Embryonic facial prominence (tissue), 1 donor: Measurements from ENCODE around the gene AGAP1.

Experiments used
- DNase-seq: peaks from one replicate; pipeline ENCODE4 v3.0.0-alpha.2; 2016; ENCODE audit errors: extremely low spot score

AGAP1 gene

GRCh38 chr2:235963853-235964577, 470.2 kb downstream of the AGAP1 start:
- DNase-seq, result no peak

DNA sequence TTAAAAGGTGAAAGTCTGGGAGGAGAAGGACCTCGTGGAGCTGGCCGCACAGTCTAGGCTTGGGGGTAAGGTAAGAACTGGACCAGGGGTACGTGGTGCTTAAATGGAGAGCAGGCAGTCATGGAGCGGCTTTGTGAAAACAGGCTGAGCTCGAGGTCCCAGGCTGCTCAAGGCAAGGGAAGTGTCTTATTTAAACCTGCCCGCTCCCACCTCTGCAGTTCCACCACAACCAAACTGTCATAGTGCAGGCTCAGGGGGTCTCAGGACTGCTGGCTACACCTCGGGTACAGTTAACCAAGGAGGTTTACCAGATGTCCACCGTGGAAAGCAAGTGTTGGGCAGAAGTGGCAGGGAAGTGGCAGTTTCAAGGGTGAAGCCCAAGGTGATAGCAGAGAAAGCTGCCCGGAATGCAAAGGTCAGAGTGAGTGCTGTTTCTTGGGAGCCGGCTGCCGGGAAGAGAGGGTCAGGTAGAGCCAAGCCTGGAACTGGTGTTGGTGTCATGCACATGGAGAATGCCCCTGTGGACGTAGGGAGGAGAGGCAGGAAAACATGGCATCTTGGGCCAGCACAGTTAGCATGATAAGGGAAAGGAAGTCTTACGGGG, 471.0 kb downstream of the AGAP1 start:
- DNase-seq, result no peak

DNA sequence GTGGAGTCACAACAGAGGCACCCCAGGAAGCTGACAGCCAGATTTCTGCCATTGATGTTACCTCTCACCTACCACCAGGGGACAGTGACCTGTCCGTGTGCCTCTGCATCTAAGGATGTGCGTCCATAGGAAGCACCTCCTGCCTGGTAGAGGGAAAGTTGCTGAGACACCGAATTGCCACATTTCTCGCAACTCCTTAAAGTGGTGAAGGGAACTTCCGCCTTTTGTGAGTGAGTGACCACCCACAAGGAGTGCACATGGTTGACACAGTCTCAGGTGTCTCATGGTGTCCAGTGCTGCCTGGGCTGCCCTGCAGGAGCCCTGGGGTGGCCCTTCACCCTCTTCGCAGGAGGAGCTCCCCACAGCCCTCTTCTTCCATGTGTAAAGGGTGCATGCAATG, 472.6 kb downstream of the AGAP1 start:
- DNase-seq, result no peak

GRCh38 chr2:235966932-235967757, 473.3 kb downstream of the AGAP1 start:
- no peak for DNase-seq

DNA sequence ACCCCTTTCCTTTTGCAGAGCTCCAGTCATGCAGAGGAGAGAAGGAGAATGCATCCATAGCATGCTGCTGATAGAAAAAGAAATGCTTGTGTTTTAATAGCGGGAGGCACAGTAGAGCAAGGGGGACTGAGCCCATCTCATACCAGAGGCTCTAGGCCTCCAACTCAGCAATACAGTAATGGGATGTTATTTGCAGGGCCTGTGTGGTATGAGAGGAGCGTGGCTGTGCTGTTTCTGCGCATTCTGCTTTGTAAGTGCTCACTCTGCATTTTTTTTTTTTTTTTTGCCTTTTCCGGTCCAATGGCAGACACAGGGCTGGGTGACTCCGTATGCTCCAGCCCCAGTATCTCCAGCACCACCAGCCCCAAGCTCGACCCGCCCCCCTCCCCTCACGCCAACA, 474.3 kb downstream of the AGAP1 start:
- DNase-seq, result no peak

- DNase-seq, result no peak
Measured at GRCh38 chr2:235968616-235969324, 474.9 kb downstream of the AGAP1 start.

GRCh38 chr2:235970204-235971040, 476.6 kb downstream of the AGAP1 start:
- DNase-seq, result no peak

DNA sequence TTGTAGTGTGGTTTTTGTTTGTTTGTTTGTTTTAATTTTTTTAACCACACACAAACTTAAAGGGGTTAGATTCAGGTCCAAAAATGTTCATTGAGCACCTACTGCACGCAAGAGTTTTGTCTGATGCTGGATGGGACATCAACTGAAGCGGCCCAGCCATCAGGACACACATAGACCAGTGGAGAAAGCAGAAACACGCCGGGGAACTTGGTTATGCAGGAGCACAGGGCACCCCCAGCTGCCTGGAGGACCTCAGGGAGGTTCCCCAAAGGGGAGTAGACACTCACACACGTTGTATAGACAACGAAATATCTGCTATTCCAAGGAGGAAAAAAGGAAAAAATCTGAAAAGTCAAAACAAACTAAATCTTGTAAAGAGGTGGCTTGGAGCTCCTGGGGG, 482.7 kb downstream of the AGAP1 start:
- no peak for DNase-seq

DNA sequence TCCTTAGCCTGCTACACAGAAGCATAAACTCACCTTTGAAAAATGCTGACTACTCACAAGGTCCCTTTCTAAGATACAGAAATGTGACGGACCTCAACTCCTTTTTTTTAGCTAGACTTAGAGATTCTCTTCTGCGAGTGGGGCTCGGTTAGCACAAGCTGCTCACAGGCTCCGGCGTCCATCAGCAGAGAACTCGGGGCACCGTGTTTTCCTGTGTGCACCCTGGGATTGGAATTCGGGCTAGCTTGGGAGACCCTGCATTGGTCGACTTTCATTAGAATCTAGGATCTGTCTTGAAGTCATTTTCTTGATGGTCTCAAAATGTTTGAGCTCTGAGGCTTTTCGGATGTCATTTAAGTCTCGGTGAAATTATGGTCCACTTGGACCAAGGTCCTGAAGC, 483.1 kb downstream of the AGAP1 start:
- DNase-seq, result no peak

GRCh38 chr2:235977445-235977844, 483.6 kb downstream of the AGAP1 start:
- DNase-seq, result no peak

GRCh38 chr2:235978022-235978421, 484.2 kb downstream of the AGAP1 start:
- no peak for DNase-seq

- no peak for DNase-seq
Measured at GRCh38 chr2:235979037-235979436, 485.2 kb downstream of the AGAP1 start.

GRCh38 chr2:235979753-235980435, 486.1 kb downstream of the AGAP1 start:
- DNase-seq, result no peak

DNA sequence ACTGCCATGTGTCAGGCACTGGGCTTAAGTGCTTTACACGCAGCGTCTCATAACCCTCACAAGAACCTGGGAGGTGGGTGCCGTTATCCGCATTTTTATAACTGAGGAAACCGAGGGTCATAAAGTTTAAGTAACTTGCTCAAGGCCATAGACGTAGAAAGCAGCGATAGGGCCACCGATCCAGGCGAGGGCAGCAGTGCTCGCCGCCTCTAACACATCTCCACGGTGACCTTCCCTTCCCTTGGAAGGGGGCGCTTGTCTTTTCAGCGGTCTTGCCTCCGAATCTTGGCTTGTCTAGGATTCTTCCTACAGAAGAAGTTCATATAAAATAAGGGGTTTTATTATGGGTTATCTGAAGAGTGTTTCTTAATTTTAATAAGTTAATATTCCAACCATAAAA, 487.8 kb downstream of the AGAP1 start:
- DNase-seq, result no peak

- DNase-seq, result no peak
Measured at GRCh38 chr2:235983016-235983415, 489.2 kb downstream of the AGAP1 start.

DNA sequence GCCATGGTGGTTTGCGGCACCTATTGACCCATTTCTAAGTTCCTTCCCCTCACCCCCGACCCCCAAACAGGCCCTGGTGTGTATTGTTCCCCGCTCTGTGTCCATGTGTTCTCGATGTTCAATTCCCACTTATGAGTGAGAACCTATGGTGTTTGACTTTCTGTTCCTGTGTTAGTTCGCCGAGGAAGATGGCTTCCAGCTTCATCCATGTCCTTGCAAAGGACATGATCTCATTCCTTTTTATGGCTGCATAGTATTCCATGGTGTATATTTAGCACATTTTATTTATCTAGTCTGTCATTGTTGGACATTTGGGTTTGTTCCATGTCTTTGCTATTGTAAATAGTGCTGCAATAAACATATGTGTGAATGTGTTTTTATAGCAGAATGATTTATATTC, 490.7 kb downstream of the AGAP1 start:
- no peak for DNase-seq

DNA sequence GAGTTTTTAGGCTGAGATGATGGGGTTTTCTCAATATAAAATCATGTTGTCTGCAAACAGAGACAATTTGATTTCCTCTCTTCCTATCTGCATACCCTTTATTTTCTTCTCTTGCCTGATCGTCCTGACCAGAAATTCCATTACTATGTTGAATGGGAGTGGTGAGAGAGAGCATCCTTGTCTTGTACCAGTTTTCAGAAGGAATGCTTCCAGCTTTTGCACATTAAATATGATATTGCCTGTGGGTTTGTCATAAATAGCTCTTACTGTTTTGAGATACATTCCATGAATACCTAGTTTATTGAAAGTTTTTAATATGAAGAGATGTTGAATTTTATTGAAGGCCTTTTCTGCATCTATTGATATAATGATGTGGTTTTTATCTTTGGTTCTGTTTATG, 492.5 kb downstream of the AGAP1 start:
- DNase-seq, result no peak

DNA sequence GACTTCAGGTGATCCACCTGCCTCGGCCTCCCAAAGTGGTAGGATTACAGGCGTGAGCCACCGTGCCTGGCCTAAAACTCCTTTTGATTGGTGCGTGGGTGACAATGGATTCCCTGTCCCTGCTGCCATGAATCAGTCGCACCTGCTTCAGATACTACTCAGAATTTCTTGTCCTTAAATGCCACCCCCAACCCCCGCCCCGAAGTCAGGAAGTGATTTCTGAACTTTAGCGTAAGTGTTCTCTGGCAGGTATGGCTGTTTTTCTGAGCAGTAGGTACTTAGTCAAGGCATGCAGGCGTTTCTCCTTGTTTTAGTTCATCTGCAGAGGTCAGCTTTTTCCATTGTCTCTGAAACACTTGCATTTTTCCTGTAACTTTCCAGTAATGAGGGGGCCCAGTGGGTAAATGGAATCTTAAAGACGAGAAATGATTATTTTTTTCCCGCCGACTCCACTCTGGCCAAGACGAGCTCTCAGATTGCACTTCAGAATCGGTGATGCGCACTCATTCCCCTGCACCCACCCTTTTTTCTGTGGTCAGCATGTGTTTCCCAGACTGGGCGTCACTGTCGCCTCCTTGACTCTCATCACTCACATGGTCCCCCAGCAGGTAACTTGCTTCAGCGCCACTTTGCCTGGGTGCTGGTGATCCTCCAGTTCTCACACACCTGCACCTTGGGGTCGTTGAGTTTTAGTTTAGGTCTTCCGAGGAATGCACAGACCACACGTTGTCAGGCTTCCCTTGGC, 494.6 kb downstream of the AGAP1 start:
- DNase-seq, result no peak

DNA sequence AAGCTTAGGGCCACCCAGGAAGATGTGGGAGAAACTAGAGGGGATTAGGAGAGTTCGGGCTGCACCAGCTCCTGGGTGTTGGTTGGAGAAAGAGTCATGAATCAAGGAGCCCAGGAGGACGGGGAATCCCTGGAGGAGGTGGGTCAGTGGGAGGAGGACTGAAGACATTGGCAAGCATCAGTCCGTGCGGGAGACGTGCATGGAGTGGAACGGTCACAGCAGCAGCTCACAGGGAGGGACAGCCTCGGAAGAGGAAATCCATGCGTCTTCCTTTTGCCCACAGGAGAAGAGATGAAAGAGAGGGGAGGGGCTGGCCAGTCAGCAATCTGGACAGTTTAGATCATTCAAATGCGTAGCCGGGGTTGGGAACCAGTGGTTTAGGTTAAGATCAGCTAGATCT, 495.7 kb downstream of the AGAP1 start:
- DNase-seq, result no peak

GRCh38 chr2:235990344-235990743, 496.5 kb downstream of the AGAP1 start:
- DNase-seq, result no peak
